Keratinocyte (primary cell): Measurements from ENCODE around the gene ALKBH5. TPM values are rescaled to one million over a fixed set of nuclear protein-coding genes. Genes with fewer than 3 reads are reported as not detected.

Source experiments
- DNase-seq: peaks from one replicate; pipeline ENCODE4 v3.0.0-alpha.2; 2011; ENCODE audit warnings: low read depth, missing footprints, low spot score
- FAIRE-seq: peaks from 2 replicates; lab custom pipeline; 2011; peaks lifted over from hg19 to GRCh38; lab: Jason Lieb, UNC
- H2AFZ ChIP-seq: 2 replicates; pipeline ENCODE4 v1.6.0; 2012; ENCODE audit warnings: low read length, control low read depth, inconsistent platforms; ENCODE audit not compliant: control insufficient read depth
- H3K27ac ChIP-seq: 2 replicates; pipeline ENCODE4 v1.5.1; 2011; ENCODE audit warnings: low read length; ENCODE audit not compliant: control insufficient read depth, insufficient read depth
- H3K27me3 ChIP-seq: 3 replicates; pipeline ENCODE4 v1.6.0; 2011; ENCODE audit warnings: low read length; ENCODE audit not compliant: control insufficient read depth, insufficient read depth; ENCODE audit errors: extremely low read depth
- H3K36me3 ChIP-seq, 2 experiments: 2 replicates in 1 of 2; 3 replicates in 1 of 2; pipeline ENCODE4 v1.5.1; 2011; ENCODE audit warnings: low read length in 2 of 2, mild to moderate bottlenecking in 1 of 2; ENCODE audit not compliant: control insufficient read depth in 2 of 2, insufficient read depth in 2 of 2; ENCODE audit errors: extremely low read depth in 1 of 2
- H3K4me1 ChIP-seq: 3 replicates; pipeline ENCODE4 v1.5.1; 2011; ENCODE audit warnings: low read length; ENCODE audit not compliant: control insufficient read depth, insufficient read depth; ENCODE audit errors: extremely low read depth
- H3K4me2 ChIP-seq: 3 replicates; pipeline ENCODE4 v1.6.0; 2011; ENCODE audit warnings: low read depth, low read length; ENCODE audit not compliant: control insufficient read depth, insufficient read depth; ENCODE audit errors: extremely low read depth
- H3K4me3 ChIP-seq, 3 experiments: fragments of 200-600 bp in 1 of 3; sonication (generic) in 1 of 3; 2 replicates in 2 of 3; 3 replicates in 1 of 3; pipeline ENCODE4 v1.5.1; 2011 to 2016; ENCODE audit warnings: low read length in 3 of 3, mild to moderate bottlenecking in 3 of 3, control low read depth in 2 of 3, inconsistent platforms in 1 of 3, low read depth in 1 of 3, mixed read lengths in 1 of 3, mixed run types in 1 of 3, moderate library complexity in 1 of 3; ENCODE audit not compliant: control insufficient read depth in 2 of 3, insufficient read depth in 2 of 3; ENCODE audit errors: extremely low read depth in 1 of 3
- H3K79me2 ChIP-seq: 2 replicates; pipeline ENCODE4 v1.6.0; 2012; ENCODE audit warnings: low read length; ENCODE audit not compliant: control insufficient read depth, insufficient read depth
- H3K9ac ChIP-seq: 3 replicates; pipeline ENCODE4 v1.6.0; 2011; ENCODE audit warnings: low read length; ENCODE audit not compliant: control insufficient read depth, insufficient read depth; ENCODE audit errors: extremely low read depth
- H3K9me1 ChIP-seq: 3 replicates; pipeline ENCODE4 v1.6.0; 2011; ENCODE audit warnings: low read length; ENCODE audit not compliant: control insufficient read depth, insufficient read depth; ENCODE audit errors: extremely low read depth
- H3K9me3 ChIP-seq: 2 replicates; pipeline ENCODE4 v1.5.1; 2012; ENCODE audit warnings: low read depth, low read length; ENCODE audit not compliant: control insufficient read depth
- H4K20me1 ChIP-seq: 3 replicates; pipeline ENCODE4 v1.6.0; 2011; ENCODE audit warnings: low read length; ENCODE audit not compliant: control insufficient read depth, insufficient read depth; ENCODE audit errors: extremely low read depth
- EZH2 ChIP-seq: IDR thresholded peaks from one replicate; pipeline ENCODE4 v1.6.1; 2012; ENCODE audit warnings: inconsistent platforms, mild to moderate bottlenecking, low read length, moderate library complexity
- dilution Hi-C: fragments of 300-500 bp; cut with MboI; formaldehyde crosslinking; loops from one replicate; pipeline ENCODE4 v1.7.0; 2020; ENCODE audit warnings: low sequenced_read_pairs; ENCODE audit not compliant: extremely low pct_ligation_motif_present
- polyA plus RNA-seq, 5 experiments: library from polyadenylated mRNA; depleted of rRNA in 3 of 5; stranded (reverse) in 3 of 5; stranded (forward) in 1 of 5; unstranded in 1 of 5; fragments of >200 nt; gene quantifications; 1 replicate in 1 of 5; 2 replicates in 3 of 5; 3 replicates in 1 of 5; pipeline versions ENCODE4 v1.2.1 to v1.2.3, GENCODE V29; 2011 to 2012; ENCODE audit warnings: missing spikeins in 2 of 5, low read depth in 1 of 5, low replicate concordance in 1 of 5
- TF ChIP-seq, protein P1 (sequence below), 3 experiments: IDR thresholded peaks in 1 of 3; conservative IDR thresholded peaks in 1 of 3; optimal IDR thresholded peaks in 1 of 3; 2 replicates in 2 of 3; 3 replicates in 1 of 3; pipeline versions ENCODE3 to v1.5.1; 2011; ENCODE audit warnings: low read length in 3 of 3, mild to moderate bottlenecking in 3 of 3, moderate library complexity in 2 of 3, control low read depth in 1 of 3, inconsistent platforms in 1 of 3; ENCODE audit not compliant: insufficient read depth in 2 of 3; ENCODE audit errors: extremely low read depth in 1 of 3

ALKBH5 gene
- polyA plus RNA-seq, 1 donor (not counting 4 experiments of a cell fraction or from before 2014, with no cell fraction given) = 50.2 TPM

DNA sequence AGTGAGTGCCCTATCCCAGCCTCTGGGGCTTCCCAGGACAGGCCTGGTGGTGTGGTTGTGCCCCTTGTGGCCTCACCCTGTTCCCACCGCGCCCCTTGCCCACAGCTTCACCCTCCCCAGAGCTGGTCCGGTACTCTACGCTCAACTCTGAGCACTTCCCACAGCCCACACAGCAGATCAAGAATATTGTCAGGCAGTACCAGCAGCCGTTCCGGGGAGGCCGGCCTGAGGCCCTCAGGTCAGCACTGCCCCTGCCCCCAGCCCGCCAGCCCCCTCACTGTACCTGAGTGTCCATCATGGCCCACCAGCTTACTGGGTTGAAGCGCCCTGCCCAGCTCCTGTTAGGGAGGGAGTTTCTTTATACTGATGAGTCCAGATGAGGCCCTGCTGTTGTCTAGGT lies 32.3 kb upstream of the ALKBH5 start:
- DNase-seq (no peak), FAIRE-seq (no peak)
- Histone ChIP-seq H3K36me3 (no peaks in the 10 kb centered on the region), H3K9me3 (no peaks in the 10 kb centered on the region), H4K20me1 (no peaks in the 10 kb centered on the region), H3K4me2 (no peak overlapping the region), H3K4me3 (no peak overlapping the region), H3K79me2 (no peaks in the 10 kb centered on the region), H3K27me3 (no peaks in the 10 kb centered on the region), H3K9me1 (no peaks in the 10 kb centered on the region), H3K9ac (no peak overlapping the region), H2AFZ (no peak overlapping the region), H3K4me1 (no peaks in the 10 kb centered on the region), H3K27ac (no peak overlapping the region)
- TF ChIP-seq, protein P1, sequence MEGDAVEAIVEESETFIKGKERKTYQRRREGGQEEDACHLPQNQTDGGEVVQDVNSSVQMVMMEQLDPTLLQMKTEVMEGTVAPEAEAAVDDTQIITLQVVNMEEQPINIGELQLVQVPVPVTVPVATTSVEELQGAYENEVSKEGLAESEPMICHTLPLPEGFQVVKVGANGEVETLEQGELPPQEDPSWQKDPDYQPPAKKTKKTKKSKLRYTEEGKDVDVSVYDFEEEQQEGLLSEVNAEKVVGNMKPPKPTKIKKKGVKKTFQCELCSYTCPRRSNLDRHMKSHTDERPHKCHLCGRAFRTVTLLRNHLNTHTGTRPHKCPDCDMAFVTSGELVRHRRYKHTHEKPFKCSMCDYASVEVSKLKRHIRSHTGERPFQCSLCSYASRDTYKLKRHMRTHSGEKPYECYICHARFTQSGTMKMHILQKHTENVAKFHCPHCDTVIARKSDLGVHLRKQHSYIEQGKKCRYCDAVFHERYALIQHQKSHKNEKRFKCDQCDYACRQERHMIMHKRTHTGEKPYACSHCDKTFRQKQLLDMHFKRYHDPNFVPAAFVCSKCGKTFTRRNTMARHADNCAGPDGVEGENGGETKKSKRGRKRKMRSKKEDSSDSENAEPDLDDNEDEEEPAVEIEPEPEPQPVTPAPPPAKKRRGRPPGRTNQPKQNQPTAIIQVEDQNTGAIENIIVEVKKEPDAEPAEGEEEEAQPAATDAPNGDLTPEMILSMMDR (optimal IDR thresholded peaks at IDR 0.05 in 1 of 3, IDR thresholded peaks at IDR 0.05 in 1 of 3, conservative IDR thresholded peaks at IDR 0.05 in 1 of 3; ENCODE audit: extremely low read depth in 1 of 3, insufficient read depth in 2 of 3, low read length in 3 of 3) = no peak
- no peak for TF ChIP-seq EZH2
- dilution Hi-C loops = no loop called here

- H3K4me1 ChIP-seq = peaks cover 8% of the 10 kb centered on the region
- no peak overlapping the region for H2AFZ ChIP-seq
- no peaks in the 10 kb centered on the region for H3K27me3 ChIP-seq
- DNase-seq = no peak
- no peak overlapping the region for H3K9ac ChIP-seq
- no peak for FAIRE-seq
- H3K4me3 ChIP-seq = no peak overlapping the region
- TF ChIP-seq, protein P1 (optimal IDR thresholded peaks at IDR 0.05 in 1 of 3, IDR thresholded peaks at IDR 0.05 in 1 of 3, conservative IDR thresholded peaks at IDR 0.05 in 1 of 3; ENCODE audit: extremely low read depth in 1 of 3, insufficient read depth in 2 of 3, low read length in 3 of 3) = no peak
- no peak for TF ChIP-seq EZH2
- no peaks in the 10 kb centered on the region for H3K9me3 ChIP-seq
- H3K79me2 ChIP-seq = no peaks in the 10 kb centered on the region
- no peaks in the 10 kb centered on the region for H3K9me1 ChIP-seq
- H4K20me1 ChIP-seq = no peaks in the 10 kb centered on the region
- H3K4me2 ChIP-seq = no peak overlapping the region
- dilution Hi-C loops = no loop called here
- H3K27ac ChIP-seq = no peak overlapping the region
- H3K36me3 ChIP-seq = no peaks in the 10 kb centered on the region
Observed at GRCh38 chr17:18155179-18155578, 28.4 kb upstream of the ALKBH5 start.
